ENCODE results near the gene PDE8A.
"Not testable (repeated sequence)": the region's sequence is repeated elsewhere in the genome, so short reads cannot be mapped to it uniquely, and the experiment has no call there.

PDE8A gene

DNA sequence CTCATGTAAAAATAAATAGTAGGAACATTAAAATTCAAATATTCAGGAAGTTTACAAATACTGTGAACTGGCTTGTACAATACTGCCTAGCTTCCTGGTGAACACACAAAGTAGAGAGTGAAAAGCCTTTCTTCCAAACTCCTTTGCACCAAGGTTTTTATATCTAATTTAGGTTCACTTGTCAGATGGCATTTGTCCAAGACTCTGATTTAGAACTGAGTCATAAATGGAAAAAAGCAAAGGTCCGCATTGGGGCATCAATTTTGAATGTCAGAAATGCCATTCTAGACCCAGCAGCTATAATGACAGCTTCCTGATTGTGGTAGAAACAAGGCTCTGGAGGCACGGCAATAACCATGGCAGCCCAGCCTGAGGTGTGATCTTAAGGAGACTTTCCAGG, 160.7 kb downstream of the PDE8A start:
- peak; percentile 28 for DNase-seq

DNA sequence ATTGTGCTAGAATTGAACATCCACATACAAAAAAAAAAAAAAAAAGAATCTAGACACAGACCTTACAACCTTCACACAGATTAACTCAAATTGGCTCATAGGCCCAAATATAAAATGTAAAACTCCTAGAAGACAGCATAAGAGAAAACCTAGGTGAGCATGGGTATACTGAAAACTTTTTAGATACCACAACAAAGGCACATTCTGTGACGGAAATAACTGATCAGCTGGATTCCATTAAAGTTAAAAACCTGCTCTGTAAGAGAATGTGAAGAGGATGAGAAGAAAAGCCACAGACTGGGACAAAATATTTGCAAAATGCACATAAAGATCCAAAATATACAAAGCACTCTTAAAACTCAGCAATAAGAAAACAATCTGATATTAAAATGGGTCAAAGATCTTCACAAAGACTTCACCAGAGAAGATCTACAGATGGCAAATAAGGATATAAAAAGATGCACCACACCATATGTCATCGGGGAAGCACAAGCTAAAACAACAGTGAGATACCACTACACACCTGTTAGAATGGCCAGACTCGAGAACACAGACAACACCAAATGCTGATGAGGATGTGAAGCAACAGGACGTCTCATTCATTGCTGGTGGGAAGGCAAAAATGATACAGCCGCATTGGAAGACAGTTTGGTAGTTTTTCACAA, 167.9 kb downstream of the PDE8A start:
- DNase-seq, result no peak

GRCh38 chr15:85150130-85150480, 168.4 kb downstream of the PDE8A start:
- DNase-seq, result no peak

DNA sequence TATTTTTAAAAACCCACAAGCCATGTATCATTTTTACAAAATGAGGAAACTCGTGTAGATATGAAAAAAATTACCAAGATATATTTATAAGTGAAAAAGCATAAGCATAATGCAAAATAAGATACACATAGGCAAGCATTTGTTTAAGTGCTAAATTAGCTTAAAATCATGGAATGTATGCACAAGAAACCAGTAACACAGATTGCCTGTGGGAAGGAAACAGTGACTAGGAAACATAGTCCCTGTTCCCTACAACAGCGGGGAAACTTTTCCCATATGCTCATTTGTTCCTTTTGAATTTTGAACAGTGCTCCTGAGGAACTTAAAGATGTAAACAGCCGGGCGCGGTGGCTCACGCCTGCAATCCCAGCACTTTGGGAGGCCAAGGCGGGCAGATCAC, 169.5 kb downstream of the PDE8A start:
- no peak for DNase-seq

DNA sequence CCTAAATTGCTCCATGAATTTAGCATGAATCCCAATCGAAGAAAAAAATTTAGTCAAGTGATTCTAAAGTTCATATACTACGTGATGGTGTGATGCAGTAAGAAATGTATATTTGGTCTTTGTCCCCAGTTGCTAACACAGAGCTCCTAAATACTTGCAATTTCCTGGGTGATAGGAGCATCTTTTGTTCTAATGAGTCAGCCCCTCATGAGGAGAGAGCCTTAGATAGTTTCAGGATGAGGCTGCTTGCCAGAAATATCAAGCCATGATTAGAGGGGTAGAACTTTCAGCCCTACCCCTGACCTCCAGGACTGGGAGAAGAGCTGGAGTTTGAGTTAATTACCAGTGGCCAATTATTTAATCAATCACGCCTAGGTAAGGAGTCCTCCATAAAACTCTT, 170.2 kb downstream of the PDE8A start:
- DNase-seq, result no peak

DNA sequence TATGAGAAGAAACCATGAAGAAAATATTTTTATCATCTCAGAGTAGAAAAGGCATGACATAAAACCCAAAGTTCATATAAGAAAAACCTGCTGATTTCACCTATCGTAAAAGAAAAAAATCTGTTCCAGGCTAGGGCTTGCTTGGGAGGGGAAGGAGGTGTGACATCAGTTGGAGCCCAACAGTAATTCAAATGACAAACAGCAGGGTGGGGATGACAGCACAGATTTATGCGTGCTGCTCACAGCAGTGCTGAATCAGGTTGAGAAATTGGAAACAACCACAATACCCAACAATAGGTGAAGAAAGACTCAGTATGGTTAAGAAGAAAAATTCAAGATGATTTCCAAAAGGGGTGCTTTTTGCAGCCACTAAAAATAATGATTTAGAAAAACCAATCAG, 172.4 kb downstream of the PDE8A start:
- no peak for DNase-seq

DNA sequence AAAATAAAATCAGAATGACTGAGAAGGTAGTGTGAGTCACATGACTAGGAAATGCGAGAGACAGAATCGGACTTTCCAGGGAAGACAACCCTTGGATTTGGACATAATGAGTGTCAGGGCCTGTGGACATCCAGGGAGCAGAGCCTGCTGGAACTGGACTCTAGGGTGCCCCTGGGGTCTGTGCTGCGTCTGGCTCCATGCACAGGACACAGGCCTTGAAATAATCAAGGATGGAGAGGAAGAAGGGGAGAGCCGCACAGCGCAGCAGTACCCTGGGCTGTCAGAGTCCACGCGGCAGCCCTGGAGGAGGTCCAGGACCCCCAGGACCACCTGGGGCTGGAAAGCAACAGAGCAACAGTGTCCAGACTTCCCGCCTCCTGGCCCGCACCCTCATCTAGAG, 173.7 kb downstream of the PDE8A start:
- no peak for DNase-seq

- DNase-seq, result no peak
Measured at GRCh38 chr15:85155857-85156256, 174.2 kb downstream of the PDE8A start.

DNA sequence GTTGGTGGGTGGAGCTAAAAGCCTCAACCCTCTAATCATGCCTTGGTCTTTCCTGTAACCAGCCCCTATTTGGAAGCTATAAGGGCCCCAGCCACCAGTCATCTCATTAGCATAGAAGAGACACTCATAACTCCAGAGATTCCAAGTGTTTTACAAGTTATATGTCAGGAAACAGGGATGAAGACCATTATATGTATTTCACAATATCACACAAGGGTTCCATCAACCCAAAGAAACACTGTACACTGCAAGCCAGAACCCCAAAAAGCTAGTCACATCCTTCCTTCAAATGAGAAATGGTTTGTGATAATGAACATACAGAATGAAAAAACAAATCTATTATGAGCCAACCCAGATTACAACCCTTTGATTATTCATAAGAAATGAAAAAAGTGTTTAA, 175.7 kb downstream of the PDE8A start:
- DNase-seq, result no peak

GRCh38 chr15:85162237-85162636, 180.6 kb downstream of the PDE8A start:
- DNase-seq, result no peak

DNA sequence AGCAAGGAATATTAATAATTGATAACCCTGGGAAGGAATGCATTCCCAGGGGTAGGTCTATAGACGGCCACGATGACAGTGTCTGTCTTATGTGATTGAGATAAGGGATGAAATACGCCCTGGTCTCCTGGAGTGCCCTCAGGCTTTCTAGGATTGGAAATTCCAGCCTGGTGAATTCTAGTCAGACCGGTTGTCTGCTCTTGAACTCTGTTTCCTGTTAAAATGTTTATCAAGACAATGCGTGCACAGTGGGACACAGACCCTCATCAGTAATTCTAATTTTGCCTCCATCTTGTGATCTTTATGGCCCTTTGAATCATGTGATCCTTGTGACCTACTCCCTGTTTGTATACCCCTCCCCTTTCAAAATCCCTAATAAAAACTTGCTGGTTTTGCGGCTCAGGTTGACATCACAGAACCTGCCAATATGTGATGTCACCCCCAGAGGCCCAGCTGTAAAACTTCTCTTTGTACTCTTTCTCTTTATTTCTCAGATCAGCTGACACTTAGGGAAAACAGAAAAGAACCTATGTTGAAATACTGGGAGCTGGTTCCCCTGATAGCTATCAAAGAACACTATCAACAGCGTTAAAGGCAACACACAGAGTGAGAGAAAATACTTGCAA, 183.3 kb downstream of the PDE8A start:
- no peak for DNase-seq

DNA sequence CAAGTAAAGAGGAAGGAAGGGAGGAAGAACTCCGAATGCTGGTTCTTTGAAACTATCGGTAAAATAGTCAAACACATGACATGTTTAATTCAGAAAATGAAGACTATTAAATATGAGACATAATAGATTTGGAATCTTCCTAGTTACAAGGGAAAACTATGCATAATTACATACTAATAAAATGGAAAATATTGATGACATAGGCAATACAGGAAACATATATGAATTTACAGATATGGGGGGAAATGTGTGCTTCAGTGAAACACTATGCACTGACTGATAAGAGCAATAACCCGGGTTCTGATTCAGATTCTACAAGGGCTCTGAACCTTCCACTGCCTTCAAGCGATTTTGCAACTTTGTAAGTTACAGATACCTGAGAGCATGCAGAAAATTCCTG, 185.9 kb downstream of the PDE8A start:
- DNase-seq, result no peak

DNA sequence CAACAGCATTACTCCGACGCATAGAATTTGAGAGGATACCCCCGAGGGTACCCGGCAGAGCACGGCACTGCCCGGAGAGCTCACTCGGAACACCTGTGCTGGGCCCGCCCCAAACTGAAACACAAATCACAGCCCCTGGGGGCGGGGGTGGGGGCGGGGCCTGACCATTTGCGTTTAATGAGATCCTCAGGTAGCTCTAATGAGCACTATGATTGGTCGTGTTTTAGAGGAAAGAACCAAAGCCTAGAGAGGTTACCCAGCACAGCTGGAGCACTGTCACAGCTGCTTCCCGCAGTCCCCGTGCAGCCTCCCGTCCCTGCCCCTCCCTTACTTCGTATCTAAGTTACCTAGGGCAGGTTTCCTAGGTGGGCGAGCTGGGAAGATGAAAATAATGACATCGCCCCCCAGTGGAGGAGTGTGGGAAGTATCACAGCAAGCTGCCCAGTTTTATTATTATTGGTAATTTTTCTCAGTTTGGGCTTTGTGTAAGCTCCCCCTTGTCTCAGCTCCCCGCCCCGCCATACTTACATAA, 187.1 kb downstream of the PDE8A start:
- DNase-seq, result peak; percentile 45

DNA sequence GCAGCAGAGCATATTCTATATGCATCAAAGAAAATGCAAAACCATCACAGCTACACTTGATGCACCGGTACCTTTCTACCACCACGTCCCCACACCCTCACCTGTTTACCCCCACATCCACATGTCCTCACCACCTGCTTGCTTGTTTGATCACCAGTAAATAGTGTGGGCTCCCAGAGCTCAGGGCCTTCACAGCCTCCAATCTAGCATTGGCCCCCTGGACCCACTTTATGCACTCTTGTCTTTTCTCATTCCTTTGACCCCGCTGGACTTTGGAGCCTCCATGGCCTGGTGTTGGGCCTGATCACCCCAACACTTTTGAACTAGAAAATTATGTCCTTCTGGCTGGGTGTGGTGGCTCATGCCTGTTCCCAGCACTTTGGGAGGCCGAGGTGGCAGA, 190.1 kb downstream of the PDE8A start:
- DNase-seq, result no peak

DNA sequence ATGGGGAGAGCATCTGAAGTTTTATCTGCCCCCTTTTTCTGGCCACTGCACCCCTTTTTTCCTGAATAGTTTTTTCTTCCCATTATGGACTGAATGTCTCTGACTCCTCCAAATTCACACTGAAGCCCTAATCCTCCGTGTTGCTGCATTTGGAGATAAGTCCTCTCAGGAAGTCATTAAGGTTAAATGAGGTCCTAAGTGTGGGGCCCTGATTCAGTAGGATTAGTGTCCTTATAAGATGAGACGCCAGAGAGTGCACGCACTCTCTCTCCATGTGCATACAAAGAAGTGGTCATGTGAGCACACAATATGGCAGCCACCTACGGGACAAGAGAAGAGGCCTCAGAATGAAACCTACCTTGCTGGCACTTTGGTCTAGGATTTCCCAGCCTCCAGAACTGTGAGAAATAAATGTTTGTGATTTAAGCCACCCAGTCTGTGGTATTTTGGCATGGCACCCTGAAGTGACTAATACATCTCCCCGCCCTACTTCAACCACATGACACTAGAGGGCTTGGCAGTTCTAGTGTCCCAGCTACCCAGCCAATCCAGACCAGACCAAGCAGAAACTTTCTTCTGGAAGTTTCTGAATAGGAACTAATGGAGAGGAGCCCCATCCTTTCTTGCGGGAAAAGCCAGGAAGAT, 191.3 kb downstream of the PDE8A start:
- DNase-seq, result no peak

GRCh38 chr15:85173630-85174029, 192.0 kb downstream of the PDE8A start:
- DNase-seq, result not testable (repeated sequence)

- no peak for DNase-seq
Measured at GRCh38 chr15:85174521-85174920, 192.9 kb downstream of the PDE8A start.

- not testable (repeated sequence) for DNase-seq
Measured at GRCh38 chr15:85177042-85177515, 195.4 kb downstream of the PDE8A start.

DNA sequence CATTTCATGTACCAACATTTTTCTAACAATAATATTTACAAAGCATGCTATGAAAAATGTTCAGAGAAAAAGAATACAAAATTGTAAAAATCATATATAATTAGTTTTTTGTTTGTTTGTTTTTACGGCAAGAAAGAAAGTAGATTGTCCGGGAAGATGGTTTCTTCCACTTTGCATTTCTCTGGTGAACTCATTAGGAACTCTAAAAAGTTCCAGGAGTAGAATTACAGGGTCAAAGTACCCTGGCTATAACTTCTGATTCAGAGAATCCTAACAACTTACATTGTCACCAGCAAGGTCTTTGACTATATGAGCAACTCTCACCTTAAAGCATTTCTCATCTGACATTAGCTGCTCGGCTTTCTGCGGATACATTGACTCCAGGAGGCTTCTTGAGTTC, 196.7 kb downstream of the PDE8A start:
- DNase-seq, result no peak

DNA sequence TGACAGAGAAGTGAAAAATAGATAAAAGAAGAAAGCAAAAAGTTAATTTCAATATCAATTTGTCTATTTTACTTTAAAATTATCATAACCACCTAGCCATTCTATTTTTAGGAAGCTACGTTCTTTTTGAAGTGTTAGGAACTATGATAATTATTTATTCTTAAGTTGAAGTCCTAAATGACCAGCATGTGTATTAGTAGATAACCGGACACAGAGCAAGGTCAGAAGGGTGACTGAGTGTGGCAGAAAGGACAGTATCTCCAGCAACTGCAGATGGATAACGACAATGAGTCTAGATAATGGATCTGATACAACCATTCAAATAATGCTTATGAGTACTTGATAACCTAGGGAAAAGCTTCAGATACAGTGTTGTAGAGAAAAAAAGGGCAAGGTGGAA, 198.0 kb downstream of the PDE8A start:
- DNase-seq, result no peak

GRCh38 chr15:85185350-85185749, 203.7 kb downstream of the PDE8A start:
- not testable (repeated sequence) for DNase-seq

DNA sequence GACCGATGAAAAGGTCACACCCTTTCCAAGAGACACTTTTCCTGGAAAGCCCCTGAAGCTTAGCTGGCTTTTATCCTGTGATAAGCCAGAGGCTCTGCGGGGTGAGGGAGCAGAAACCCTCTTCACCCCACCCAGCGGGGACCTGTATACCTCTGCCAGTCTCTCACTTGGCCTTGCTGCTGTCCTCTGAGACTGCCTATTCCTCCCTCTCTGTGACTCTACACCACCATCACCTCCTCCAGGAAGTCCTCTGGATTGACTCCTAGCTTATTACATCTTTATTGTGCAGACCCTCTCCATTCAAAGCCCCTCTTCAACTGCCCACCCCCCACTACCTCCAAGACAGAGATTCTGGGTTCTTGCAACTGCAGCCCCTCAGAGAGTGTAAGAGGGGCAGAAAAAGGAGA, 206.5 kb downstream of the PDE8A start:
- peak; percentile 88 for DNase-seq

All from hematopoietic multipotent progenitor cell treated with erythropoietin and hydrocortisone succinate and interleukin-3 and kit ligand, for 6 days (in vitro differentiated cells).